ENCODE results near the gene ANKRD34A. TPM values are rescaled to one million over a fixed set of nuclear protein-coding genes. Genes with fewer than 3 reads are reported as not detected.
A peak's percentile ranks its signal among the peaks of the same experiment; 100 is the strongest.

Gene ANKRD34A
- total RNA-seq, 4 donors from 2014 or later = 0.54 to 3.7 TPM; not detected in 2

- DNase-seq = no peak
- no peaks in the 10 kb centered on the region for H3K9me3 ChIP-seq
- H3K36me3 ChIP-seq = no peaks in the 10 kb centered on the region
- peak overlapping the region; percentile 12 to 32 (median 16) for H3K4me3 ChIP-seq
- no peak for TF ChIP-seq CTCF (IDR thresholded peaks at IDR 0.05)
- H3K4me1 ChIP-seq = peaks cover 15 to 57% (median 36%) of the 10 kb centered on the region in 4 donors
- peak overlapping the region; percentile 86 to 98 (median 92) for H3K27ac ChIP-seq
- no peaks in the 10 kb centered on the region for H3K27me3 ChIP-seq
These were observed 14.1 kb upstream of the ANKRD34A start for GRCh38 chr1:145978471-145978853.

GRCh38 chr1:145977486-145978470 is 13.4 kb upstream of the ANKRD34A start:
- DNase-seq = peak; percentile 62 to 93 (median 83)
- Histone ChIP-seq H3K4me3 (peak overlapping the region in 3 of 4 donors; percentile 9 to 30 (median 16)), H3K9me3 (no peaks in the 10 kb centered on the region), H3K27ac (peak overlapping the region; percentile 86 to 98 (median 92)), H3K4me1 (peaks cover 10 to 50% (median 29%) of the 10 kb centered on the region in 4 donors), H3K27me3 (no peaks in the 10 kb centered on the region), H3K36me3 (no peaks in the 10 kb centered on the region)
- TF ChIP-seq POLR2A (IDR thresholded peaks at IDR 0.05) = no peak
- TF ChIP-seq CTCF (IDR thresholded peaks at IDR 0.05) = peak; percentile 67 to 98 (median 96)

GRCh38 chr1:145977016-145977415 is 12.6 kb upstream of the ANKRD34A start:
- H3K27ac ChIP-seq = peak overlapping the region; percentile 86 to 98 (median 92)
- no peaks in the 10 kb centered on the region for H3K27me3 ChIP-seq
- no peaks in the 10 kb centered on the region for H3K36me3 ChIP-seq
- TF ChIP-seq CTCF (IDR thresholded peaks at IDR 0.05) (no peak), POLR2A (IDR thresholded peaks at IDR 0.05) (no peak)
- DNase-seq = peak in 1 of 3 donors; percentile 50
- peaks cover 10 to 43% (median 26%) of the 10 kb centered on the region in 4 donors for H3K4me1 ChIP-seq
- no peak overlapping the region for H3K4me3 ChIP-seq
- no peaks in the 10 kb centered on the region for H3K9me3 ChIP-seq

- Histone ChIP-seq H3K4me3 (no peak overlapping the region), H3K9me3 (no peaks in the 10 kb centered on the region), H3K36me3 (no peaks in the 10 kb centered on the region), H3K27ac (no peak overlapping the region), H3K27me3 (no peaks in the 10 kb centered on the region), H3K4me1 (peaks cover 4 to 32% (median 14%) of the 10 kb centered on the region in 4 donors)
- no peak for TF ChIP-seq POLR2A (IDR thresholded peaks at IDR 0.05)
- TF ChIP-seq CTCF (IDR thresholded peaks at IDR 0.05) = no peak
- no peak for DNase-seq
These were observed 10.8 kb upstream of the ANKRD34A start for GRCh38 chr1:145975216-145975615.

- Histone ChIP-seq H3K36me3 (no peaks in the 10 kb centered on the region), H3K4me3 (no peak overlapping the region), H3K9me3 (no peaks in the 10 kb centered on the region), H3K27ac (no peak overlapping the region), H3K27me3 (no peaks in the 10 kb centered on the region), H3K4me1 (peaks cover 4 to 27% (median 12%) of the 10 kb centered on the region in 4 donors)
- DNase-seq = no peak
- no peak for TF ChIP-seq CTCF (IDR thresholded peaks at IDR 0.05)
- TF ChIP-seq POLR2A (IDR thresholded peaks at IDR 0.05) = no peak
These were observed 10.3 kb upstream of the ANKRD34A start for GRCh38 chr1:145974721-145975120.
